ENCODE results near the gene CUL4A.
"Not testable (repeated sequence)": the region's sequence is repeated elsewhere in the genome, so short reads cannot be mapped to it uniquely, and the experiment has no call there.

CUL4A gene

DNA sequence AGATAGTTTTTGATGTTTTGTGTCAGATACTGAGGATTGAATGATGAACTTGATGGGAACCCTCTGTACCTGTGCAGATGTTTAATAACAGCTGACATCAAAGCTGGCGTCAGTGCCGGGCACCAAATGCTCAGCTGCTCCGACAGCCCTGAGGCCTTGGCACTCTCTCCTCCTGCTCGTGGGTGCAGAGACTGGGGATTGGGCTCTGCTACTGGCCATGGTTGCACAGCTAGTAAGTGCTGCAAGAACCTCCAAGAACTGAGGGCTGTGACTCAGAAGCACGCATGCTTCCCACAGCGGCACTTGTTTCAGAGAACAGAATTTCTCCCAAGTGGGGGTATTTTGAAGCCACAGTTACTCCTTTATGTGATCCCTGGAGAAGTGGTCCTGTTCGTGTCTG, 93.6 kb downstream of the CUL4A start:
- TF ChIP-seq, protein P1, sequence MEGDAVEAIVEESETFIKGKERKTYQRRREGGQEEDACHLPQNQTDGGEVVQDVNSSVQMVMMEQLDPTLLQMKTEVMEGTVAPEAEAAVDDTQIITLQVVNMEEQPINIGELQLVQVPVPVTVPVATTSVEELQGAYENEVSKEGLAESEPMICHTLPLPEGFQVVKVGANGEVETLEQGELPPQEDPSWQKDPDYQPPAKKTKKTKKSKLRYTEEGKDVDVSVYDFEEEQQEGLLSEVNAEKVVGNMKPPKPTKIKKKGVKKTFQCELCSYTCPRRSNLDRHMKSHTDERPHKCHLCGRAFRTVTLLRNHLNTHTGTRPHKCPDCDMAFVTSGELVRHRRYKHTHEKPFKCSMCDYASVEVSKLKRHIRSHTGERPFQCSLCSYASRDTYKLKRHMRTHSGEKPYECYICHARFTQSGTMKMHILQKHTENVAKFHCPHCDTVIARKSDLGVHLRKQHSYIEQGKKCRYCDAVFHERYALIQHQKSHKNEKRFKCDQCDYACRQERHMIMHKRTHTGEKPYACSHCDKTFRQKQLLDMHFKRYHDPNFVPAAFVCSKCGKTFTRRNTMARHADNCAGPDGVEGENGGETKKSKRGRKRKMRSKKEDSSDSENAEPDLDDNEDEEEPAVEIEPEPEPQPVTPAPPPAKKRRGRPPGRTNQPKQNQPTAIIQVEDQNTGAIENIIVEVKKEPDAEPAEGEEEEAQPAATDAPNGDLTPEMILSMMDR (IDR thresholded peaks at IDR 0.05): no peak

DNA sequence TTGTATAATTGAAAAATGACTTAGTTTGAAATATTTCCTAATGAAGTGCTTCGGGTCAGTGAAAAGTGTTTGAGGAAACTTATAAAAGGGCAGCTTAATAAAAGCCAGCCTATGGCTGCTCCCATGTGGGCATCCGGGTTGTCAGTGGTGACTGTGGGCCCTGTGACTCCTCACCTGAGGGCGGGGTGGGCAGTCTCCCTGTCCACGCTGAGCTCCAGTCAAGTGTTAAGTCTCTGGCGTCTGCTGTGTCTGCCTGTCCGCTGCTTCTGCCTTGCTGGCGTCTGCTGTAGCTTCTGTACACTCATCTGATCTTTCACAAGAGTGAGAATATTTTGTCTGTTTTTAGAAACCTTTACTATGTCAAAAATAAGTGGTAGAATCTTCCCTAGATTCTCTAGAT, 94.7 kb downstream of the CUL4A start:
- H3K9me3 ChIP-seq: no peaks in the 10 kb centered on the region
- H3K36me3 ChIP-seq: peaks cover 15% of the 10 kb centered on the region
- no peaks in the 10 kb centered on the region for H3K4me1 ChIP-seq (ENCODE audit: control insufficient read depth in 1 of 2, insufficient read depth in 1 of 2, low read depth in 1 of 2, low read length in 1 of 2)
- no peaks in the 10 kb centered on the region for H3K27me3 ChIP-seq
- no peak overlapping the region for H3K4me3 ChIP-seq (ENCODE audit: low read depth in 1 of 2, low read length in 1 of 2)
- TF ChIP-seq, protein P1 (IDR thresholded peaks at IDR 0.05): no peak
- no peak overlapping the region for H3K27ac ChIP-seq

More for the DNA sequence above, 93.6 kb downstream of the CUL4A start:
- H3K27me3 ChIP-seq: no peaks in the 10 kb centered on the region
- H3K4me1 ChIP-seq (ENCODE audit: control insufficient read depth in 1 of 2, insufficient read depth in 1 of 2, low read depth in 1 of 2, low read length in 1 of 2): peaks cover 9% of the 10 kb centered on the region in 2 experiments
- H3K4me3 ChIP-seq (ENCODE audit: low read depth in 1 of 2, low read length in 1 of 2): no peak overlapping the region
- peaks cover 12% of the 10 kb centered on the region for H3K36me3 ChIP-seq
- no peaks in the 10 kb centered on the region for H3K9me3 ChIP-seq
- H3K27ac ChIP-seq: no peak overlapping the region

DNA sequence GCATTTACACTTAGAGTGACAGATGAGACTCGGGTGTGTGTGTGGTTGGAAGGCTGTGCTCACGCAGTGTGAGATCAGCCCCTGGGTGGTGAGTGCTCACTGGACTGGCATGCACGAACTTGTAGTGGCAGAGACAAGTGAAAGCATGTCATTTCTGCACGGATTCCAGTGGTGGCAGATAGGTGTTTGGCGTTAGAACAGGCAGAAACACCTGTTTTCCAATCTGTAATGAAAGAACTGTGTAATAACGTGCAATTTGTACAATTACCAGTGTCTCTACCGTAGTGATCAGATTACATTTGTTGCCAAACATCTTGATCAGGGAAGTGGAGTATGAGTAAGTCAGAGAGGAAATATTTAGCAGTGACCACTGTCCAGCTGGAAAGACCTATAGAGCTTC, 95.8 kb downstream of the CUL4A start:
- H3K4me3 ChIP-seq (ENCODE audit: low read depth in 1 of 2, low read length in 1 of 2): no peak overlapping the region
- TF ChIP-seq, protein P1 (IDR thresholded peaks at IDR 0.05): no peak
- H3K27ac ChIP-seq: no peak overlapping the region
- H3K4me1 ChIP-seq (ENCODE audit: control insufficient read depth in 1 of 2, insufficient read depth in 1 of 2, low read depth in 1 of 2, low read length in 1 of 2): no peaks in the 10 kb centered on the region
- H3K9me3 ChIP-seq: no peaks in the 10 kb centered on the region
- no peaks in the 10 kb centered on the region for H3K27me3 ChIP-seq
- peaks cover 26% of the 10 kb centered on the region for H3K36me3 ChIP-seq

DNA sequence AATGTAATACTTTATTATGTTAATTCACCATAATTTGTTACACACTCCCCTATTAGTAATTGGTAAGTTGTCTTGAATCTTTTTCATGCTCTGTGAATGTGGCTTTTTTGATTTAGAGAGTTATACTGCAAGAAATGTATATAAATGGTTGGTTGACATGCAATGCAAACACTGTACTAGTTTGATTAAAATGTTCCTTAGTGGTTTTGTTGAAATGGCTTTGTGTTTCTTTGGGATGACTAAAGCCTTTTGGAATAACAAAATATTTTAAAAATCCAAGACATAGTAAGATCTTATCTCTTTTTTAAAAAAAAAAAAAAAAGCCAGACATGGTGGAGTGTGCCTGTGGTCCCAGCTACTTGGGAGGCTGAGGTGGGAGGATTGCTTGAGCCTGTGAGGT, 98.1 kb downstream of the CUL4A start:
- H3K4me1 ChIP-seq (ENCODE audit: control insufficient read depth in 1 of 2, insufficient read depth in 1 of 2, low read depth in 1 of 2, low read length in 1 of 2): no peaks in the 10 kb centered on the region
- no peaks in the 10 kb centered on the region for H3K27me3 ChIP-seq
- peaks cover 48% of the 10 kb centered on the region for H3K36me3 ChIP-seq
- TF ChIP-seq, protein P1 (IDR thresholded peaks at IDR 0.05): no peak
- no peak overlapping the region for H3K27ac ChIP-seq
- no peak overlapping the region for H3K4me3 ChIP-seq (ENCODE audit: low read depth in 1 of 2, low read length in 1 of 2)
- H3K9me3 ChIP-seq: no peaks in the 10 kb centered on the region

DNA sequence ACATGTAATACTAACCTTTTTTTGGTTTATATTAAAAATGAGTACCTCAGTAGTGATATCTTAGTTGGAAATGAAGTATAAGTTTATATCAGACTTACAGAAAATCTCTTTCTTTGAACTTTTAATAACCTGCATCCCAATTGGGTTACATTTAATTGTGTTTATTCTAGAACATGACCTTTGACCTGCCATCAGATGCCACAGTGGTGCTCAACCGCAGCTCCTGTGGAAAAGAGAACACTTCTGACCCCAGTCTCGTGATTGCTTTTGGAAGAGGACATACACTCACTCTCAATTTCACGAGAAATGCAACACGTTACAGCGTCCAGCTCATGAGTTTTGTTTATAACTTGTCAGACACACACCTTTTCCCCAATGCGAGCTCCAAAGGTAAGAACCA, 100.1 kb downstream of the CUL4A start:
- H3K4me3 ChIP-seq (ENCODE audit: low read depth in 1 of 2, low read length in 1 of 2): no peak overlapping the region
- TF ChIP-seq, protein P1 (IDR thresholded peaks at IDR 0.05): no peak
- no peak overlapping the region for H3K27ac ChIP-seq
- H3K9me3 ChIP-seq: no peaks in the 10 kb centered on the region
- H3K36me3 ChIP-seq: peaks cover 50% of the 10 kb centered on the region
- H3K27me3 ChIP-seq: no peaks in the 10 kb centered on the region
- no peaks in the 10 kb centered on the region for H3K4me1 ChIP-seq (ENCODE audit: control insufficient read depth in 1 of 2, insufficient read depth in 1 of 2, low read depth in 1 of 2, low read length in 1 of 2)

DNA sequence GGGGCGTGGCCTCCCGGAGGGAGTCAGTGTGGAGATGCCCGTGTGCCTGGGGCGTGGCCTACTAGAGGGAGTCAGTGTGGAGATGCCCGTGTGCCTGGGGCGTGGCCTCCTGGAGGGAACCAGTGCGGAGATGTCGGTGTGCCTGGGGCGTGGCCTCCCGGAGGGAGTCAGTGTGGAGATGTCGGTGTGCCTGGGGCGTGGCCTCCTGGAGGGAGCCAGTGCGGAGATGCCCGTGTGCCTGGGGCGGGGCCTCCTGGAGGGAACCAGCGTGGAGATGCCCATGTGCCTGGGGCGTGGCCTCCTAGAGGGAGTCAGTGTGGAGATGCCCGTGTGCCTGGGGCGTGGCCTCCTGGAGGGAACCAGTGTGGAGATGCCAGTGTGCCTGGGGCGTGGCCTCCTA, 104.7 kb downstream of the CUL4A start:
- not testable (repeated sequence) for H3K27ac ChIP-seq; H3K4me1 ChIP-seq (ENCODE audit: control insufficient read depth in 1 of 2, insufficient read depth in 1 of 2, low read depth in 1 of 2, low read length in 1 of 2); H3K27me3 ChIP-seq; H3K9me3 ChIP-seq; H3K4me3 ChIP-seq (ENCODE audit: low read depth in 1 of 2, low read length in 1 of 2)
- peaks cover 79% of the 10 kb centered on the region for H3K36me3 ChIP-seq

DNA sequence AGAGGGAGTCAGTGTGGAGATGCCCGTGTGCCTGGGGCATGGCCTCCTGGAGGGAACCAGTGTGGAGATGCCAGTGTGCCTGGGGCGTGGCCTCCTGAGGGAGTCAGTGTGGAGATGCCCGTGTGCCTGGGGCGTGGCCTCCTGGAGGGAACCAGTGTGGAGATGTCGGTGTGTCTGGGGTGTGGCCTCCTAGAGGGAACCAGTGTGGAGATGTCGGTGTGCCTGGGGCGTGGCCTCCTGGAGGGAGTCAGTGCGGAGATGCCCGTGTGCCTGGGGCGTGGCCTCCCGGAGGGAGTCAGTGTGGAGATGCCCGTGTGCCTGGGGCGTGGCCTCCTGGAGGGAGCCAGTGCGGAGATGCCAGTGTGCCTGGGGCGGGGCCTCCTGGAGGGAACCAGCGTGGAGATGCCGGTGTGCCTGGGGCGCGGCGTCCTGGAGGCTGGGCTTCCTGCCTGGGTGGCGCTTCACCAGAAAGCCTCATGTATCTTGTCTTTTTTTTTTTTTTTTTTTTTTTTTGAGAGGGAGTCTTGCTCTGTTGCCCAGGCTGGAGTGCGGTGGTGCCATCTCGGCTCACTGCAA, 105.6 kb downstream of the CUL4A start:
- H3K9me3 ChIP-seq; H3K4me3 ChIP-seq (ENCODE audit: low read depth in 1 of 2, low read length in 1 of 2); H3K27ac ChIP-seq; H3K4me1 ChIP-seq (ENCODE audit: control insufficient read depth in 1 of 2, insufficient read depth in 1 of 2, low read depth in 1 of 2, low read length in 1 of 2); H3K27me3 ChIP-seq: not testable (repeated sequence)
- peaks cover 79% of the 10 kb centered on the region for H3K36me3 ChIP-seq

Measured in neutrophil (primary cell).